Small intestine (tissue), 16 donors: ENCODE results near the gene IER3. TPM values are rescaled to one million over a fixed set of nuclear protein-coding genes. Genes with fewer than 3 reads are reported as not detected.

Experiments used
- DNase-seq, 2 donors: peaks; one replicate each; pipeline versions ENCODE4 v3.0.0 to v3.0.0-alpha.2; 2013
- FAIRE-seq: peaks from 2 replicates; lab custom pipeline; 2012; peaks lifted over from hg19 to GRCh38; lab: Jason Lieb, UNC
- H3K27ac ChIP-seq, 3 donors: one replicate each; pipeline ENCODE4 v1.5.1; 2013; ENCODE audit warnings: low read length in 2 of 3, mild to moderate bottlenecking in 2 of 3, control low read depth in 1 of 3, inconsistent platforms in 1 of 3, low read depth in 1 of 3, moderate library complexity in 1 of 3
- H3K27me3 ChIP-seq, 3 donors: one replicate each; pipeline ENCODE4 v1.6.1; 2013; ENCODE audit warnings: low read length in 3 of 3, inconsistent platforms in 1 of 3; ENCODE audit not compliant: control insufficient read depth in 3 of 3, insufficient read depth in 3 of 3
- H3K36me3 ChIP-seq, 3 donors: one replicate each; pipeline ENCODE4 v1.6.1; 2013; ENCODE audit warnings: low read length in 3 of 3, inconsistent platforms in 1 of 3, low read depth in 1 of 3, mild to moderate bottlenecking in 1 of 3, moderate library complexity in 1 of 3; ENCODE audit not compliant: control insufficient read depth in 3 of 3, insufficient read depth in 2 of 3
- H3K4me1 ChIP-seq, 3 donors: one replicate each; pipeline ENCODE4 v1.6.1; 2013; ENCODE audit warnings: low read length in 2 of 3, inconsistent platforms in 1 of 3, low read depth in 1 of 3, mild to moderate bottlenecking in 1 of 3, moderate library complexity in 1 of 3; ENCODE audit not compliant: control insufficient read depth in 3 of 3, insufficient read depth in 2 of 3
- H3K4me3 ChIP-seq, 3 donors: one replicate each; pipeline ENCODE4 v1.5.1; 2013; ENCODE audit warnings: low read length in 3 of 3, control low read depth in 1 of 3, inconsistent platforms in 1 of 3, low read depth in 1 of 3, mild to moderate bottlenecking in 1 of 3, moderate library complexity in 1 of 3
- H3K9me3 ChIP-seq, 2 donors: one replicate each; pipeline ENCODE4 v1.6.1; 2013; ENCODE audit warnings: low read depth in 1 of 2, low read length in 1 of 2; ENCODE audit not compliant: control insufficient read depth in 2 of 2, insufficient read depth in 1 of 2
- WGBS, 3 donors: extraction: QIAGEN DNeasy Blood & Tissue Kit; methylation state at CpG; one replicate each; pipeline ENCODE4 v1.1.7; 2013; 5-methylcytosine and 5-hydroxymethylcytosine counted together
- long read RNA-seq, 10 donors: transcript quantifications; one replicate each; lab custom pipeline, GENCODE V29; 2026
- polyA plus RNA-seq, 4 donors: library from polyadenylated mRNA; stranded (reverse) in 3 of 4; unstranded in 1 of 4; fragments of 200-250 nt in 3 of 4; fragments of 120-200 nt in 1 of 4; gene quantifications; one replicate each; pipeline versions ENCODE4 v1.2.1 to v1.2.3, GENCODE V29; 2013
- donor health status: healthy with polysubstance abuse.
- donor health status: control.
- donor health status: control.
- donor health status: Bipolar disorder and iron deficiency.
- donor health status: healthy.

The IER3 gene, protein sequence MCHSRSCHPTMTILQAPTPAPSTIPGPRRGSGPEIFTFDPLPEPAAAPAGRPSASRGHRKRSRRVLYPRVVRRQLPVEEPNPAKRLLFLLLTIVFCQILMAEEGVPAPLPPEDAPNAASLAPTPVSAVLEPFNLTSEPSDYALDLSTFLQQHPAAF
- 10 to 100 TPM; 13.4 to 69.5 (median 14.7) TPM for polyA plus RNA-seq
- long read RNA-seq, donor 1, transcript IER3-202 (1 exons, 1,350 nt), result major isoform, 16 of 19 reads
- long read RNA-seq, donor 1, partial matches to known transcripts, result 0 of 19 reads
- long read RNA-seq, donor 1, other reads (novel, unspliced or antisense), result 0 of 19 reads
- long read RNA-seq, donor 2, partial matches to known transcripts, result 0 of 5 reads
- long read RNA-seq, donor 2, other reads (novel, unspliced or antisense), result 0 of 5 reads
- long read RNA-seq, donor 3, transcript IER3-202 (1 exons, 1,350 nt), result major isoform, 13 of 22 reads
- long read RNA-seq, donor 3, transcript IER3-201 (2 exons, 1,244 nt), result minor isoform, 9 of 22 reads
- long read RNA-seq, donor 3, partial matches to known transcripts, result 0 of 22 reads
- long read RNA-seq, donor 3, other reads (novel, unspliced or antisense), result 0 of 22 reads
- long read RNA-seq, donor 4, result 0 reads
- long read RNA-seq, donor 5, partial matches to known transcripts, result 0 of 4 reads
- long read RNA-seq, donor 5, other reads (novel, unspliced or antisense), result 0 of 4 reads
- long read RNA-seq, donor 6, transcript IER3-202 (1 exons, 1,350 nt), result major isoform, 12 of 16 reads
- long read RNA-seq, donor 6, partial matches to known transcripts, result 0 of 16 reads
- long read RNA-seq, donor 6, other reads (novel, unspliced or antisense), result 0 of 16 reads
- long read RNA-seq, donor 7, transcript IER3-202 (1 exons, 1,350 nt), result major isoform, 35 of 51 reads
- long read RNA-seq, donor 7, transcript IER3-201 (2 exons, 1,244 nt), result minor isoform, 16 of 51 reads
- long read RNA-seq, donor 7, partial matches to known transcripts, result 0 of 51 reads
- long read RNA-seq, donor 7, other reads (novel, unspliced or antisense), result 0 of 51 reads
- long read RNA-seq, donor 8, transcript IER3-202 (1 exons, 1,350 nt), result major isoform, 5 of 5 reads
- long read RNA-seq, donor 8, partial matches to known transcripts, result 0 of 5 reads
- long read RNA-seq, donor 8, other reads (novel, unspliced or antisense), result 0 of 5 reads
- long read RNA-seq, donor 9, transcript IER3-202 (1 exons, 1,350 nt), result major isoform, 9 of 13 reads
- long read RNA-seq, donor 9, partial matches to known transcripts, result 0 of 13 reads
- long read RNA-seq, donor 9, other reads (novel, unspliced or antisense), result 0 of 13 reads
- long read RNA-seq, donor 10, transcript IER3-202 (1 exons, 1,350 nt), result major isoform, 9 of 15 reads
- long read RNA-seq, donor 10, transcript IER3-201 (2 exons, 1,244 nt), result minor isoform, 6 of 15 reads
- long read RNA-seq, donor 10, partial matches to known transcripts, result 0 of 15 reads
- long read RNA-seq, donor 10, other reads (novel, unspliced or antisense), result 0 of 15 reads

- peaks cover 0 to 35% (median 12%) of the 10 kb centered on the region in 3 donors for H3K4me1 ChIP-seq
- peaks cover 0 to 25% (median 0%) of the 10 kb centered on the region in 3 donors for H3K36me3 ChIP-seq
- H3K27me3 ChIP-seq, result no peaks in the 10 kb centered on the region
- WGBS, 3 donors, result 0 to 1% (median 1%) methylated on average over 49 to 54 of the region's 54 CpGs
- H3K4me3 ChIP-seq, result peak within 1 kb of the TSS; percentile 78 to 85 (median 80)
- DNase-seq (peak; percentile 91 to 93), FAIRE-seq (no peak)
- H3K27ac ChIP-seq, result peak within 1 kb of the TSS; percentile 85 to 89 (median 88)
- H3K9me3 ChIP-seq, result no peaks in the 10 kb centered on the region
Observed at GRCh38 chr6:30744054-30744805, at the start of gene IER3. TSS of gene IER3 (minus strand) at chr6:30744547. CDS start at chr6:30744518, 29 bp downstream.

DNA sequence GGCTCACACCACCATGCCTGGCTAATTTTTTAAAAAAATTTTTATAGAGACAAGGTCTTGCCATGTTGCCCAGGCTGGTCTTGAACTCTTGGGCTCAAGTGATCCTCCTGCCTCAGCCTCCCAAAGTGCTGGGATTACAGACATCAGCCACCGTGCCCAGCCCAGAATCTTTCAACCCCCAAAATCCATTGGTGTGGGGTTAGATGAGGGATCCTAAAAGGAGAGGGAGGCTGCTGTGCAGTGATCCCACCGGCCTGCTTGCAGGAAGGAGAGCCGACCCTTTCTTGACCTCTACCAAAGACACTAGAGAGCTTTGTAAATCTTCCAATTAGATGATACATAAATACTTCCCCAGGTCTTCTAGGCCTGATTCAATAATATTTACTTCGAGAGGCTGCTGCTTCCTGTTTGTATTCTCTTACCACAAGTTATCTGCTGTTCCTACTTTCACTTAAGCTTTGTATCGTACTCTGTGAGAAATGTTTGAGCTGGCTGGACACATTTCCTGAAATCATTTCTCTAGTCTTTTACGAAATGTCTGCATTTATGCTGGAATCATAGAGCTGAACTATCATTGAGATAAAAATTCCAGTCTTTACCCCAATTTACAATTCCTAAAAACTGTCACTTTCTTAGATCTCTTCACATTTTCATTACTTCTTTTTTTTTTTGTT, 49.3 kb upstream of the IER3 start:
- 33 to 75% (median 52%) methylated on average over 6 of the region's 6 CpGs for WGBS, 3 donors
- Histone ChIP-seq H3K4me1 (no peaks in the 10 kb centered on the region), H3K36me3 (no peaks in the 10 kb centered on the region), H3K4me3 (no peak overlapping the region), H3K27ac (peak overlapping the region; percentile 6 to 88 (median 50)), H3K27me3 (no peaks in the 10 kb centered on the region), H3K9me3 (no peaks in the 10 kb centered on the region)
- FAIRE-seq (no peak), DNase-seq (peak in 1 of 2 donors; percentile 36)

DNA sequence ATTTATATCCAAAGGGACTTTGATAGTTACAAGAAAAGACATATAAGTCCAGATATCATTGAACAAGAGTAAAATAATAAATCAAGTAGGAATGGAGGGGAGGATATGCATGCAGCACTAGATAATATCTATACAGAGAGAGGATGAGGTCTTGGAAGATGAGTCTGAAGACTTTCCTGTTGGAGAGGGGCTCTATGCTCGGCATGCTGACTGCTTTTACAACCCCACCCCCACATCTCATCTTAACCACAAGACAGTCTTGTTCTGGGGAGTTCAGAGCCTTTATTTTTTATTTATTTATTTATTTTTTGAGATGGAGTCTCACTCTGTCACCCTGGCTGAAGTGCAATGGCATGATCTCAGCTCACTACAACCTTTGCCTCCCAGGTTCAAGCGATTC, 48.4 kb upstream of the IER3 start:
- no peak for FAIRE-seq
- H3K9me3 ChIP-seq, result no peaks in the 10 kb centered on the region
- H3K36me3 ChIP-seq, result no peaks in the 10 kb centered on the region
- WGBS, 3 donors, result 78 to 87% (median 79%) methylated on average over 2 of the region's 2 CpGs
- DNase-seq, result no peak
- H3K27ac ChIP-seq, result no peak overlapping the region
- H3K4me3 ChIP-seq, result no peak overlapping the region
- no peaks in the 10 kb centered on the region for H3K27me3 ChIP-seq
- no peaks in the 10 kb centered on the region for H3K4me1 ChIP-seq

GRCh38 chr6:30790724-30791383, 46.5 kb upstream of the IER3 start:
- Histone ChIP-seq H3K27ac (no peak overlapping the region), H3K36me3 (no peaks in the 10 kb centered on the region), H3K9me3 (no peaks in the 10 kb centered on the region), H3K4me1 (no peaks in the 10 kb centered on the region), H3K4me3 (no peak overlapping the region), H3K27me3 (no peaks in the 10 kb centered on the region)
- FAIRE-seq (no peak), DNase-seq (no peak)
- 66 to 82% (median 77%) methylated on average over 4 of the region's 4 CpGs for WGBS, 3 donors

- no peak for FAIRE-seq
- Histone ChIP-seq H3K27me3 (no peaks in the 10 kb centered on the region), H3K36me3 (no peaks in the 10 kb centered on the region), H3K4me1 (no peaks in the 10 kb centered on the region), H3K4me3 (no peak overlapping the region), H3K9me3 (no peaks in the 10 kb centered on the region), H3K27ac (no peak overlapping the region)
- no peak for DNase-seq
- 40 to 85% (median 55%) methylated on average over 1 of the region's 1 CpG for WGBS, 3 donors
Observed at GRCh38 chr6:30789606-30790005, 45.3 kb upstream of the IER3 start.

DNA sequence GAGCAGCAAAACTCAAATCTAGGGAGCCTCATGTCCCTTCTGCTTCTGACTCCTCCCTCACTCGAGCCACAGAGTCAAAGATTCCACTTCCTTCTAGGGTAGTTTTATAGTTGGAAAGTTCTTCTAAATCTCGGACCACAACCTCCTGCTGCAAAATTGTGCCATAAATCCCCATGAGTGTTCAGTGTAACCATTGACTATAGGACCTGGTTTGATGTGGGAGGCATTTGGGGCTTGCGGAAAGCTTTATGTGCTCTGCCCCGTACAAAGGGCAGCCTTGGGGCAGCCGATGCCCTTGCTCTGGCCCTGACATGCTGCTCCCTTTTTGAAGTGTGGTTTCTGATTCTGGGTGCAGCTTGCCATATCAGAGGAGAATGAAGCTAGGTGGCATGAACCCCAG, 43.6 kb upstream of the IER3 start:
- Histone ChIP-seq H3K9me3 (no peaks in the 10 kb centered on the region), H3K27ac (no peak overlapping the region), H3K4me3 (no peak overlapping the region), H3K27me3 (no peaks in the 10 kb centered on the region), H3K4me1 (peaks cover 0 to 3% (median 0%) of the 10 kb centered on the region in 3 donors), H3K36me3 (no peaks in the 10 kb centered on the region)
- DNase-seq (no peak), FAIRE-seq (no peak)
- WGBS, 3 donors, result 51 to 55% (median 54%) methylated on average over 5 of the region's 5 CpGs
